Suprapubic skin (tissue), 4 donors: ENCODE data around the gene SLC37A1. TPM values are rescaled to one million over a fixed set of nuclear protein-coding genes. Genes with fewer than 3 reads are reported as not detected.
A peak's percentile ranks its signal among the peaks of the same experiment; 100 is the strongest.

ENCODE experiments used
- DNase-seq, 2 donors: peaks; one replicate each; pipeline ENCODE4 v3.0.0-alpha.2; 2019; ENCODE audit warnings: low spot score in 2 of 2
- H3K27ac ChIP-seq: fragments of 200-600 bp; sonication (generic); one replicate; pipeline ENCODE4 v1.5.1; 2019
- H3K27me3 ChIP-seq: fragments of 200-600 bp; sonication (generic); one replicate; pipeline ENCODE4 v1.5.1; 2019
- H3K36me3 ChIP-seq: fragments of 200-600 bp; sonication (generic); one replicate; pipeline ENCODE4 v1.5.1; 2019
- H3K4me1 ChIP-seq: fragments of 200-600 bp; sonication (generic); one replicate; pipeline ENCODE4 v1.5.1; 2019
- H3K4me3 ChIP-seq: fragments of 200-600 bp; sonication (generic); one replicate; pipeline ENCODE4 v1.5.1; 2019; ENCODE audit warnings: mild to moderate bottlenecking
- H3K9me3 ChIP-seq: fragments of 200-600 bp; sonication (generic); one replicate; pipeline ENCODE4 v1.5.1; 2019
- EP300 ChIP-seq: sonication (generic); formaldehyde crosslinking; IDR thresholded peaks from one replicate; pipeline ENCODE4 v1.6.1; 2017; ENCODE audit warnings: antibody characterized with exemption
- POLR2A ChIP-seq, 2 donors: fragments of 450-650 bp; IDR thresholded peaks; one replicate each; pipeline ENCODE4 v1.6.1; 2017; ENCODE audit warnings: antibody characterized with exemption in 2 of 2, mild to moderate bottlenecking in 2 of 2, moderate library complexity in 2 of 2
- POLR2AphosphoS5 ChIP-seq, 3 donors: sonication (generic); formaldehyde crosslinking; IDR thresholded peaks; one replicate each; pipeline ENCODE4 v1.6.1; 2017; ENCODE audit warnings: antibody characterized with exemption in 3 of 3
- WGBS: methylation state at CpG from one replicate; pipeline ENCODE4 v1.1.5; 2018; 5-methylcytosine and 5-hydroxymethylcytosine counted together
- total RNA-seq, 4 donors: library from RNA; depleted of rRNA; stranded (reverse); fragments of >200 nt; gene quantifications; one replicate each; pipeline ENCODE4 v1.1.0, GENCODE V29; 2016
- TF ChIP-seq, protein P1 (sequence below), 2 donors: fragments of 200-600 bp in 1 of 2; fragments of 450-650 bp in 1 of 2; sonication (generic) in 1 of 2; IDR thresholded peaks; one replicate each; pipeline ENCODE4 v1.5.1; 2016 to 2019; ENCODE audit warnings: antibody characterized with exemption in 2 of 2, mild to moderate bottlenecking in 1 of 2, moderate library complexity in 1 of 2

SLC37A1 gene
- total RNA-seq, 4 donors from 2014 or later = 10.2 to 23.1 (median 19.6) TPM

DNA sequence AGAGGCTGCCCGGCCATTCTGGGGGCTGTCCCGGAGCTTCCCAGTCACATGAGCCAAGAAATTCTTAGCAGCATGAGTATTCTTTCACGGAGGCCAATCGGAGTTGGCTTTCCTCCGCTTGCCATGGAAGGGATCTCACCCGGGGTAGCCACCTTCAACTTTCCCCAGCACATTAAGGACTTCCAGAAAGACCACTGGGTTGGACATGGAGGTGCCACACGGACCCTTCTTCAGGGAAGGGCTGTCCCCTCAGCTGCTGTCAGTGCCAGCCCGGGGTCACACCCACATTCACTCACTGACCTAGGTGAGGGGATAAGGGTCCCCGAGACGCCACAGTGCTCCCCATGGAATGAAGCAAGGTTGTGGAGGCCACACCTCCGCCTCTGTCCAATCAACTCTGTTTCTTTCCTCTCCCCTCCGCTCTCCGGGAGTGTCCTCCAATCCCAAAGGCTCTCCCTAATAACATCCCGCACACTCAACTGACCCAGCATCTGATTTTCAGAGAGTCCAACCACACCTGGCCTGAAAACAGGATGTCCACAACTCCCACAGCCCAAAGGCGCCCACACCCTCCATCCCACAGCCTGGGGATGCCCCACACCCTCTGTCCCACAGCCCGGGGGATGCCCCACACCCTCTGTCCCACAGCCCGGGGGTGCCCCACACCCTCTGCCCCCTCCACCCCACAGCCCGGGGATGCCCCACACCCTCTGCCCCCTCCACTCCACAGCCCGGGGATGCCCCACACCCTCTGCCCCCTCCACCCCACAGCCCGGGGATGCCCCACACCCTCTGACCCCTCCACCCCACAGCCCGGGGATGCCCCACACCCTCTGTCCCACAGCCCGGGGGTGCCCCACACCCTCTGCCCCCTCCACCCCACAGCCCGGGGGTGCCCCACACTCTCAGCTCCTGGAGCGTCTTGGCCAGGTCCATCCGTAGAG lies 37.0 kb upstream of the SLC37A1 start:
- Histone ChIP-seq H3K27ac (no peak overlapping the region), H3K4me1 (peaks cover 16% of the 10 kb centered on the region), H3K36me3 (no peaks in the 10 kb centered on the region), H3K9me3 (no peaks in the 10 kb centered on the region), H3K27me3 (no peaks in the 10 kb centered on the region), H3K4me3 (no peak overlapping the region)
- no peak for TF ChIP-seq POLR2AphosphoS5 (IDR thresholded peaks at IDR 0.05)
- TF ChIP-seq, protein P1, sequence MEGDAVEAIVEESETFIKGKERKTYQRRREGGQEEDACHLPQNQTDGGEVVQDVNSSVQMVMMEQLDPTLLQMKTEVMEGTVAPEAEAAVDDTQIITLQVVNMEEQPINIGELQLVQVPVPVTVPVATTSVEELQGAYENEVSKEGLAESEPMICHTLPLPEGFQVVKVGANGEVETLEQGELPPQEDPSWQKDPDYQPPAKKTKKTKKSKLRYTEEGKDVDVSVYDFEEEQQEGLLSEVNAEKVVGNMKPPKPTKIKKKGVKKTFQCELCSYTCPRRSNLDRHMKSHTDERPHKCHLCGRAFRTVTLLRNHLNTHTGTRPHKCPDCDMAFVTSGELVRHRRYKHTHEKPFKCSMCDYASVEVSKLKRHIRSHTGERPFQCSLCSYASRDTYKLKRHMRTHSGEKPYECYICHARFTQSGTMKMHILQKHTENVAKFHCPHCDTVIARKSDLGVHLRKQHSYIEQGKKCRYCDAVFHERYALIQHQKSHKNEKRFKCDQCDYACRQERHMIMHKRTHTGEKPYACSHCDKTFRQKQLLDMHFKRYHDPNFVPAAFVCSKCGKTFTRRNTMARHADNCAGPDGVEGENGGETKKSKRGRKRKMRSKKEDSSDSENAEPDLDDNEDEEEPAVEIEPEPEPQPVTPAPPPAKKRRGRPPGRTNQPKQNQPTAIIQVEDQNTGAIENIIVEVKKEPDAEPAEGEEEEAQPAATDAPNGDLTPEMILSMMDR (IDR thresholded peaks at IDR 0.05) = no peak
- no peak for TF ChIP-seq POLR2A (IDR thresholded peaks at IDR 0.05)
- no peak for TF ChIP-seq EP300
- DNase-seq = no peak
- 84% methylated on average over 19 of the region's 25 CpGs for WGBS

DNA sequence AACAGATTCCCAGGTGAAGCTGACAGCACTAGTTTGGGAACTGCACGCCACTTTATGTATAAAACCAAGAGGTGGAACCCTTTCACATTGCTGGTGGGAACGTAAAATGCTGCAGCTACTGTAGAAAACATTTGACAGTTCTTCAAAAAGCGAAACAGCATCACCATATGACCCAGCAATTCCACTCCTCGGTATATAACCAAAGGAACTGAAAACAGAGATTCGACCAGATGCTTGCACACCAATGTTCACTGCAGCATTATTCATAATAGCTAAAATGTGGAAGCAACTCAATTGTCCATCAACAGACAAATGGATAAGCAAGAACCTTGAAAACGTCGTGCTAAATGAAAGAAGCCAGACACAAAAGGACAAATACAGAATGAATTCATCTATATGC lies 35.1 kb upstream of the SLC37A1 start:
- 51% methylated on average over 7 of the region's 7 CpGs for WGBS

GRCh38 chr21:42479582-42479981 lies 34.1 kb upstream of the SLC37A1 start:
- WGBS = 82% methylated on average over 5 of the region's 5 CpGs
- peaks cover 8% of the 10 kb centered on the region for H3K4me1 ChIP-seq
- peak in 1 of 2 donors; percentile 21 for DNase-seq

More for the DNA sequence above, 35.1 kb upstream of the SLC37A1 start:
- DNase-seq = no peak
- TF ChIP-seq POLR2AphosphoS5 (IDR thresholded peaks at IDR 0.05) (no peak), EP300 (no peak), POLR2A (IDR thresholded peaks at IDR 0.05) (no peak)
- Histone ChIP-seq H3K4me3 (no peak overlapping the region), H3K36me3 (no peaks in the 10 kb centered on the region), H3K27ac (no peak overlapping the region), H3K9me3 (no peaks in the 10 kb centered on the region), H3K4me1 (peaks cover 18% of the 10 kb centered on the region), H3K27me3 (no peaks in the 10 kb centered on the region)

DNA sequence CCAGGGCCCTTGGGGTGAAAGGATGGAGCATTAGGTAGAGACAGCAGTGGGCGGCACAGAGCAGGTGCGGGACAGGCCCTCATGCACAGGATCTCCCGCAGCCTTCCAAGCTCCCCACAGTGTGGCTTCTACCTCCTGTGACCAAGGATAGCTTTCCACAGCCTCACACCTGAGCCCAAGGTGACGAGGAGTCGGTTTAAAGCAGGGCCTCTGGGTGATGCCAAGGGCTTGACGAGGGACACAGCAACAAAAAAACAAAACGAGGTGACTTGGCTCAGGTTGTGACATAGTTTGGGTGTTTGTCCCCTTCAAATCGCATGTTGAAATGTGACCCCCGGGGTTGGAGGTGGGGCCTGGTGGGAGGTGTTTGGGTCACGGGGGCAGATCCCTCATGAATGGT lies 32.9 kb upstream of the SLC37A1 start:
- Histone ChIP-seq H3K36me3 (no peaks in the 10 kb centered on the region), H3K27ac (no peak overlapping the region), H3K4me3 (no peak overlapping the region), H3K4me1 (peaks cover 2% of the 10 kb centered on the region), H3K9me3 (no peaks in the 10 kb centered on the region), H3K27me3 (no peaks in the 10 kb centered on the region)
- TF ChIP-seq, protein P1 (IDR thresholded peaks at IDR 0.05) = no peak
- TF ChIP-seq POLR2A (IDR thresholded peaks at IDR 0.05) (no peak), POLR2AphosphoS5 (IDR thresholded peaks at IDR 0.05) (no peak), EP300 (no peak)
- 87% methylated on average over 10 of the region's 10 CpGs for WGBS
- no peak for DNase-seq

More at GRCh38 chr21:42479582-42479981, 34.1 kb upstream of the SLC37A1 start:
- no peak for TF ChIP-seq EP300
- TF ChIP-seq, protein P1 (IDR thresholded peaks at IDR 0.05) = no peak
- H3K27me3 ChIP-seq = no peaks in the 10 kb centered on the region
- no peaks in the 10 kb centered on the region for H3K9me3 ChIP-seq
- no peaks in the 10 kb centered on the region for H3K36me3 ChIP-seq
- no peak overlapping the region for H3K27ac ChIP-seq
- H3K4me3 ChIP-seq = no peak overlapping the region

GRCh38 chr21:42481169-42481568 lies 32.5 kb upstream of the SLC37A1 start:
- Histone ChIP-seq H3K27ac (no peak overlapping the region), H3K36me3 (no peaks in the 10 kb centered on the region), H3K9me3 (no peaks in the 10 kb centered on the region), H3K4me3 (no peak overlapping the region), H3K4me1 (peaks cover 2% of the 10 kb centered on the region), H3K27me3 (no peaks in the 10 kb centered on the region)
- TF ChIP-seq, protein P1 (IDR thresholded peaks at IDR 0.05) = no peak
- TF ChIP-seq POLR2A (IDR thresholded peaks at IDR 0.05) = no peak
- TF ChIP-seq EP300 = no peak
- no peak for TF ChIP-seq POLR2AphosphoS5 (IDR thresholded peaks at IDR 0.05)
- 92% methylated on average over 4 of the region's 4 CpGs for WGBS
- no peak for DNase-seq
